Measurements from ENCODE around the gene ALG14. TPM values are rescaled to one million over a fixed set of nuclear protein-coding genes. Genes with fewer than 3 reads are reported as not detected.
A peak's percentile ranks its signal among the peaks of the same experiment; 100 is the strongest.

Gene ALG14
- total RNA-seq, 2 experiments from 2014 or later: 2.5 to 2.9 TPM

GRCh38 chr1:95084317-95085176, 11.8 kb upstream of the ALG14 start:
- intact Hi-C loops (cut with micrococcal nuclease): no loop called here
- peak; percentile 75 for ATAC-seq
- Mint-ChIP-seq H3K9me3 (no peaks in the 10 kb centered on the region), H3K4me3 (no peak overlapping the region), H3K36me3 (ENCODE audit: low read depth) (no peaks in the 10 kb centered on the region), H3K4me1 (ENCODE audit: low read depth) (no peaks in the 10 kb centered on the region), H3K27ac (no peak overlapping the region), H3K27me3 (peaks cover 6% of the 10 kb centered on the region)
- TF ChIP-seq CTCF (IDR thresholded peaks at IDR 0.05): peak; percentile 82
- CTCF ChIA-PET: interaction anchor here (0.6 to 3.7 kb wide), 26 partner anchors 10 to 244 kb away, joined by 3 to 47 read pairs (median 4); partner anchors contain the start of genes ALG14, RWDD3 and TLCD4
- POLR2A ChIA-PET: no interaction called here
- peak; percentile 46 for DNase-seq

GRCh38 chr1:95080879-95081278, 8.1 kb upstream of the ALG14 start:
- Mint-ChIP-seq H3K36me3 (ENCODE audit: low read depth) (no peaks in the 10 kb centered on the region), H3K4me1 (ENCODE audit: low read depth) (no peaks in the 10 kb centered on the region), H3K4me3 (no peak overlapping the region), H3K27ac (no peak overlapping the region), H3K27me3 (no peaks in the 10 kb centered on the region), H3K9me3 (no peaks in the 10 kb centered on the region)
- no peak for TF ChIP-seq CTCF (IDR thresholded peaks at IDR 0.05)
- intact Hi-C loops (cut with micrococcal nuclease): no loop called here
- no peak for ATAC-seq
- ChIA-PET CTCF (interaction anchor here (1.7 to 2.3 kb wide), 3 partner anchors 35 to 226 kb away, joined by 6 to 7 read pairs (median 6); partner anchors contain the start of gene RWDD3), POLR2A (interaction anchor here (0.7 kb wide), 1 partner anchor 19 kb away, joined by 3 read pairs; no protein-coding TSS in a partner anchor)
- no peak for DNase-seq

GRCh38 chr1:95080446-95080845, 7.7 kb upstream of the ALG14 start:
- ChIA-PET POLR2A (interaction anchor here (0.7 kb wide), 1 partner anchor 19 kb away, joined by 3 read pairs; no protein-coding TSS in a partner anchor), CTCF (interaction anchor here (1.7 to 2.3 kb wide), 3 partner anchors 35 to 226 kb away, joined by 6 to 7 read pairs (median 6); partner anchors contain the start of gene RWDD3)
- no peak overlapping the region for H3K4me3 Mint-ChIP-seq
- no peaks in the 10 kb centered on the region for H3K9me3 Mint-ChIP-seq
- H3K27me3 Mint-ChIP-seq: no peaks in the 10 kb centered on the region
- no peak for TF ChIP-seq CTCF (IDR thresholded peaks at IDR 0.05)
- no peak for ATAC-seq
- no peaks in the 10 kb centered on the region for H3K36me3 Mint-ChIP-seq (ENCODE audit: low read depth)
- no peaks in the 10 kb centered on the region for H3K4me1 Mint-ChIP-seq (ENCODE audit: low read depth)
- H3K27ac Mint-ChIP-seq: no peak overlapping the region
- no peak for DNase-seq
- intact Hi-C loops (cut with micrococcal nuclease): no loop called here

- CTCF ChIA-PET: interaction anchor here (0.9 to 6.0 kb wide), 3 partner anchors 8 to 33 kb away, joined by 3 to 47 read pairs (median 3); no protein-coding TSS in a partner anchor
- Mint-ChIP-seq H3K27ac (no peak overlapping the region), H3K27me3 (no peaks in the 10 kb centered on the region), H3K9me3 (no peaks in the 10 kb centered on the region), H3K36me3 (ENCODE audit: low read depth) (peaks cover 2% of the 10 kb centered on the region), H3K4me1 (ENCODE audit: low read depth) (peaks cover 8% of the 10 kb centered on the region), H3K4me3 (no peak overlapping the region)
- POLR2A ChIA-PET: no interaction called here
- ATAC-seq: no peak
- TF ChIP-seq CTCF (IDR thresholded peaks at IDR 0.05): no peak
- intact Hi-C loops (cut with micrococcal nuclease): no loop called here
- DNase-seq: no peak
These were observed 3.3 kb upstream of the ALG14 start for GRCh38 chr1:95076034-95076433.

- CTCF ChIA-PET: interaction anchor here (0.8 to 6.0 kb wide), 5 partner anchors 11 to 218 kb away, joined by 3 to 47 read pairs (median 7); partner anchors contain the start of genes RWDD3 and TLCD4
- H3K9me3 Mint-ChIP-seq: no peaks in the 10 kb centered on the region
- POLR2A ChIA-PET: interaction anchor here (1.0 to 1.5 kb wide), 2 partner anchors 44 to 160 kb away, joined by 4 read pairs; partner anchors contain the start of gene RWDD3
- H3K27me3 Mint-ChIP-seq: no peaks in the 10 kb centered on the region
- H3K36me3 Mint-ChIP-seq (ENCODE audit: low read depth): peaks cover 2% of the 10 kb centered on the region
- intact Hi-C loops (cut with micrococcal nuclease): loop anchor here (5.0 kb wide), 1 partner anchor 159 kb away; the partner anchor contains the start of gene RWDD3
- no peak for DNase-seq
- peak overlapping the region; percentile 93 for H3K4me3 Mint-ChIP-seq
- TF ChIP-seq CTCF (IDR thresholded peaks at IDR 0.05): no peak
- no peak for ATAC-seq
- peaks cover 8% of the 10 kb centered on the region for H3K4me1 Mint-ChIP-seq (ENCODE audit: low read depth)
- peak overlapping the region; percentile 99 for H3K27ac Mint-ChIP-seq
These were observed 695 bp upstream of the ALG14 start for GRCh38 chr1:95073446-95073845.
